Natural killer cell (primary cell): Measurements from ENCODE around the gene IMPDH2. TPM values are rescaled to one million over a fixed set of nuclear protein-coding genes. Genes with fewer than 3 reads are reported as not detected.

ENCODE experiments used
- ATAC-seq, 3 donors: fragments of 150-1000 bp in 2 of 3; fragments of 200-7000 bp in 1 of 3; cut with Tn5 transposase; 1 replicate in 1 of 3; 2 replicates in 2 of 3; pipeline ENCODE4 v1.10.0; 2021; ENCODE audit warnings: mild to moderate bottlenecking in 2 of 3, moderate library complexity in 2 of 3
- DNase-seq, 2 donors: peaks; one replicate each; pipeline versions ENCODE4 v3.0.0 to v3.0.0-alpha.2; 2013 to 2021; ENCODE audit warnings: mixed read lengths in 1 of 2
- H3K27ac ChIP-seq: one replicate; pipeline ENCODE4 v1.5.1; 2013; ENCODE audit warnings: mild to moderate bottlenecking, low read length
- H3K27me3 ChIP-seq: one replicate; pipeline ENCODE4 v1.6.1; 2013; ENCODE audit warnings: low read length; ENCODE audit not compliant: control insufficient read depth, insufficient read depth
- H3K36me3 ChIP-seq: one replicate; pipeline ENCODE4 v1.6.1; 2013; ENCODE audit warnings: low read length; ENCODE audit not compliant: control insufficient read depth, insufficient read depth
- H3K4me1 ChIP-seq: one replicate; pipeline ENCODE4 v1.6.1; 2013; ENCODE audit warnings: low read length; ENCODE audit not compliant: control insufficient read depth, insufficient read depth
- H3K4me3 ChIP-seq: one replicate; pipeline ENCODE4 v1.5.1; 2013; ENCODE audit warnings: low read length
- H3K9me3 ChIP-seq: one replicate; pipeline ENCODE4 v1.6.1; 2013; ENCODE audit warnings: low read length; ENCODE audit not compliant: control insufficient read depth, insufficient read depth
- H3K27ac Mint-ChIP-seq, 2 donors: one replicate each; pipeline ENCODE4 v1.8.0; 2022; ENCODE audit warnings: mild to moderate bottlenecking in 2 of 2, mixed read lengths in 2 of 2, moderate library complexity in 1 of 2
- H3K27me3 Mint-ChIP-seq, 2 donors: one replicate each; pipeline ENCODE4 v1.8.0; 2022; ENCODE audit warnings: low read depth in 2 of 2, mixed read lengths in 2 of 2
- H3K36me3 Mint-ChIP-seq: one replicate; pipeline ENCODE4 v1.8.0; 2022; ENCODE audit warnings: mixed read lengths
- H3K4me1 Mint-ChIP-seq, 2 donors: one replicate each; pipeline ENCODE4 v1.8.0; 2022; ENCODE audit warnings: mixed read lengths in 2 of 2
- H3K4me3 Mint-ChIP-seq: one replicate; pipeline ENCODE4 v1.8.0; 2022; ENCODE audit warnings: mild to moderate bottlenecking, moderate library complexity, mixed read lengths
- H3K9me3 Mint-ChIP-seq, 2 donors: one replicate each; pipeline ENCODE4 v1.8.0; 2022; ENCODE audit warnings: mixed read lengths in 2 of 2
- WGBS: methylation state at CpG from one replicate; pipeline ENCODE4 v1.1.7; 2013; ENCODE audit warnings: missing lambda C conversion rate; ENCODE audit not compliant: insufficient coverage; 5-methylcytosine and 5-hydroxymethylcytosine counted together
- intact Hi-C: fragments of 100-400 bp; cut with micrococcal nuclease; formaldehyde crosslinking; loops from one replicate; pipeline ENCODE4 v1.14.2; 2022
- total RNA-seq, 4 donors: library from RNA; stranded (reverse); fragments of 120-200 nt in 1 of 4; gene quantifications; one replicate each; pipeline versions ENCODE4 v1.2.3 to v1.2.4, GENCODE V29; 2013 to 2022
- TF ChIP-seq, protein P1 (sequence below): fragments of 200-600 bp; IDR thresholded peaks from one replicate; pipeline ENCODE4 v1.8.0; 2022; ENCODE audit warnings: antibody characterized with exemption

IMPDH2 gene
- total RNA-seq, 3 donors from 2014 or later (not counting 1 experiment from before 2014, with no cell fraction given) = 45.6 to 85.7 (median 50.0) TPM

DNA sequence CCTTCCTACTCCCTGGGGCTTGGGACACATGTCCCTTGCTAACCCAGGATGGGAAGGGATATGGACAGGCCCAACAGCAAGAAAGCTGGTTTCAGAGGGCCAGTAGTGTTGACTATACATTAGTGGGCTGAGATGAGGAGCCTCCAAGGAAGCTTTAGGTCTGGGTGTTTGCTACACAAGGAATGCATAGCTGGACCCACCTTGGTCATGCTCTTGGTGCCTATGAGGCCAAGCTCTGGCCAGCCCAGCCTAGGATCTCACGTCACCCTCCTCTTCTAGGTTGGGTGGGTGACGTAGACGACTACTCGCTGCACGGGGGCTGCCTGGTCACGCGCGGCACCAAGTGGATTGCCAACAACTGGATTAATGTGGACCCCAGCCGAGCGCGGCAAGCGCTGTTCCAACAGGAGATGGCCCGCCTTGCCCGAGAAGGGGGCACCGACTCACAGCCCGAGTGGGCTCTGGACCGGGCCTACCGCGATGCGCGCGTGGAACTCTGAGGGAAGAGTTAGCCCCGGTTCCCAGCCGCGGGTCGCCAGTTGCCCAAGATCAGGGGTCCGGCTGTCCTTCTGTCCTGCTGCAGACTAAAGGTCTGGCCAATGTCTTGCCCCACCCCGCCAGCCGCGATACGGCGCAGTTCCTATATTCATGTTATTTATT, 22.7 kb downstream of the IMPDH2 start:
- intact Hi-C loops = loop anchor here (1.0 to 5.0 kb wide), 4 partner anchors 15 to 89 kb away; partner anchors contain the start of genes ARIH2, P4HTM and QRICH1
- peaks cover 2% of the 10 kb centered on the region for H3K36me3 ChIP-seq
- H3K9me3 ChIP-seq = no peaks in the 10 kb centered on the region
- WGBS = 2% methylated on average over 32 of the region's 32 CpGs
- peaks cover 20% of the 10 kb centered on the region for H3K4me1 ChIP-seq
- Mint-ChIP-seq H3K27ac (peak overlapping the region; percentile 98 to 99), H3K4me1 (peaks cover 21 to 24% of the 10 kb centered on the region in 2 donors), H3K36me3 (no peaks in the 10 kb centered on the region), H3K9me3 (no peaks in the 10 kb centered on the region), H3K27me3 (no peaks in the 10 kb centered on the region), H3K4me3 (peak overlapping the region; percentile 100)
- ATAC-seq = no peak
- TF ChIP-seq, protein P1, sequence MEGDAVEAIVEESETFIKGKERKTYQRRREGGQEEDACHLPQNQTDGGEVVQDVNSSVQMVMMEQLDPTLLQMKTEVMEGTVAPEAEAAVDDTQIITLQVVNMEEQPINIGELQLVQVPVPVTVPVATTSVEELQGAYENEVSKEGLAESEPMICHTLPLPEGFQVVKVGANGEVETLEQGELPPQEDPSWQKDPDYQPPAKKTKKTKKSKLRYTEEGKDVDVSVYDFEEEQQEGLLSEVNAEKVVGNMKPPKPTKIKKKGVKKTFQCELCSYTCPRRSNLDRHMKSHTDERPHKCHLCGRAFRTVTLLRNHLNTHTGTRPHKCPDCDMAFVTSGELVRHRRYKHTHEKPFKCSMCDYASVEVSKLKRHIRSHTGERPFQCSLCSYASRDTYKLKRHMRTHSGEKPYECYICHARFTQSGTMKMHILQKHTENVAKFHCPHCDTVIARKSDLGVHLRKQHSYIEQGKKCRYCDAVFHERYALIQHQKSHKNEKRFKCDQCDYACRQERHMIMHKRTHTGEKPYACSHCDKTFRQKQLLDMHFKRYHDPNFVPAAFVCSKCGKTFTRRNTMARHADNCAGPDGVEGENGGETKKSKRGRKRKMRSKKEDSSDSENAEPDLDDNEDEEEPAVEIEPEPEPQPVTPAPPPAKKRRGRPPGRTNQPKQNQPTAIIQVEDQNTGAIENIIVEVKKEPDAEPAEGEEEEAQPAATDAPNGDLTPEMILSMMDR = no peak
- peak overlapping the region; percentile 96 for H3K4me3 ChIP-seq
- peak overlapping the region; percentile 95 for H3K27ac ChIP-seq
- peak; percentile 39 to 48 for DNase-seq
- no peaks in the 10 kb centered on the region for H3K27me3 ChIP-seq

DNA sequence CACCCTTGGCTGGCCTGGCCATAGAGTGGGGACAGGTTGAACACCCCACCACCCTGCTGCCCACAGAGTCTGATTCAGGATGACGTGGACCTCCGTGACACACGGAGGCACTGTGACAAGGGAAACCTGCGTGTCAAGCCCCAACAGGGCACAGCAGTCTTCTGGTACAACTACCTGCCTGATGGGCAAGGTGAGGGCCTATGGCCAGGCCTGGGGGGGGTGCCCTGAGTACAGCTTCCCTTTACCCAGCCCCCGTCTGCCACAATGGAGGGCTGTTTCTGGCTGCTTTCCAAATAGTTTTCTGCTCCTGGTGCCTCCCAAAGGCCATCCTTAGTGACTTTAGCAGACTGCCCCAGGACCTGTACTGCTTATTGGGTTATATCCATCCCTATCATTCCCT, 23.2 kb downstream of the IMPDH2 start:
- 92% methylated on average over 5 of the region's 5 CpGs for WGBS

DNA sequence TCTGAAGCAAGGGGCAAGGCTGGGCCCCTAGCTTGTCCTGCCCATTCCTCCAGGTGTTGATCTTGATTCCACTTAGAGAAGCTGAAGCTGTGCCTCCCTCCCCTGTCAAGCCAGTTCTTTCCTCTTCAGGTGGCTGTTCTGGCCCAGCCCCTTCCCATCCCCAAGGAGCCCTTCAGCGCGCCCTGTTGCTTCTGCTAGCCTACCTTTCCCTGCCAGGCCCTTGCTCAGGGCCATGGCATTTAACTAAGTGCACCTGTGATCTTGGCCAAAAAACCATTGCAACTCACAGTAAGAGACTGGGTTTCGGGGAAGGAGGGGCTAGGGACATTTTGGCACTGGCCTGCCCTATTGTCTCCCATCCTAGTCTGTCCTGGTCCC, 23.9 kb downstream of the IMPDH2 start:
- H3K4me3 Mint-ChIP-seq = no peak overlapping the region
- no peak overlapping the region for H3K27ac Mint-ChIP-seq
- peaks cover 20% of the 10 kb centered on the region for H3K4me1 ChIP-seq
- no peaks in the 10 kb centered on the region for H3K27me3 ChIP-seq
- H3K4me3 ChIP-seq = no peak overlapping the region
- H3K9me3 ChIP-seq = no peaks in the 10 kb centered on the region
- ATAC-seq (no peak), DNase-seq (no peak)
- H3K27me3 Mint-ChIP-seq = no peaks in the 10 kb centered on the region
- intact Hi-C loops = loop anchor here (5.0 kb wide), 2 partner anchors 87 to 88 kb away; partner anchors contain the start of genes ARIH2 and QRICH1
- H3K36me3 ChIP-seq = no peaks in the 10 kb centered on the region
- H3K27ac ChIP-seq = no peak overlapping the region
- H3K4me1 Mint-ChIP-seq = peaks cover 21 to 24% of the 10 kb centered on the region in 2 donors
- H3K9me3 Mint-ChIP-seq = no peaks in the 10 kb centered on the region
- 95% methylated on average over 3 of the region's 3 CpGs for WGBS
- TF ChIP-seq, protein P1 = no peak
- no peaks in the 10 kb centered on the region for H3K36me3 Mint-ChIP-seq

More for the DNA sequence above, 23.2 kb downstream of the IMPDH2 start:
- Histone ChIP-seq H3K9me3 (no peaks in the 10 kb centered on the region), H3K4me3 (peak overlapping the region; percentile 96), H3K27ac (peak overlapping the region; percentile 95), H3K4me1 (peaks cover 20% of the 10 kb centered on the region), H3K36me3 (no peaks in the 10 kb centered on the region), H3K27me3 (no peaks in the 10 kb centered on the region)
- intact Hi-C loops = loop anchor here (2.0 to 5.0 kb wide), 3 partner anchors 15 to 89 kb away; partner anchors contain the start of genes ARIH2, P4HTM and QRICH1
- Mint-ChIP-seq H3K36me3 (no peaks in the 10 kb centered on the region), H3K27me3 (no peaks in the 10 kb centered on the region), H3K27ac (peak overlapping the region in 1 of 2 donors; percentile 98), H3K4me3 (no peak overlapping the region), H3K9me3 (no peaks in the 10 kb centered on the region), H3K4me1 (peaks cover 21 to 24% of the 10 kb centered on the region in 2 donors)
- TF ChIP-seq, protein P1 = no peak
- no peak for DNase-seq
- ATAC-seq = no peak
